ENCODE data around the gene KLK1. TPM values are rescaled to one million over a fixed set of nuclear protein-coding genes. Genes with fewer than 3 reads are reported as not detected.

Gene KLK1
- total and polyA plus RNA-seq, 2 donors (not counting 1 experiment from before 2014, with no cell fraction given), result not detected

GRCh38 chr19:50808856-50809255, 14.7 kb downstream of the KLK1 start:
- no peak overlapping the region for H3K9ac ChIP-seq (ENCODE audit: insufficient read depth, low read length)

GRCh38 chr19:50804420-50805272, 18.9 kb downstream of the KLK1 start:
- peak overlapping the region; percentile 89 for H3K9ac ChIP-seq (ENCODE audit: insufficient read depth, low read length)
- H3K4me3 ChIP-seq (replicated peaks in 1 of 4; ENCODE audit: control extremely low read depth in 1 of 4, insufficient read depth in 1 of 4, low read depth in 3 of 4, low read length in 4 of 4), result peak overlapping the region; percentile 81 to 98 (median 88)
- peaks cover 38% of the 10 kb centered on the region for H3K79me2 ChIP-seq (ENCODE audit: control insufficient read depth, insufficient read depth, low read length)
- DNase-seq (ENCODE audit: low read depth in 2 of 2), result peak; percentile 98 to 99
- H3K4me1 ChIP-seq (ENCODE audit: control insufficient read depth, extremely low read depth, insufficient read depth, low read length), result peaks cover 5% of the 10 kb centered on the region
- peak overlapping the region; percentile 80 for H2AFZ ChIP-seq (ENCODE audit: low read length)
- H3K27ac ChIP-seq (ENCODE audit: insufficient read depth, low read length), result peak overlapping the region; percentile 94
- peaks cover 8% of the 10 kb centered on the region for H3K36me3 ChIP-seq (ENCODE audit: control insufficient read depth, insufficient read depth, low read length)
- TF ChIP-seq EZH2 (IDR thresholded peaks at IDR 0.05; ENCODE audit: low read length, missing control alignments) (no peak), CTCF (conservative IDR thresholded peaks at IDR 0.05 in 1 of 2, IDR thresholded peaks at IDR 0.05 in 1 of 2; ENCODE audit: low read depth in 1 of 2, low read length in 2 of 2) (no peak)
- no peaks in the 10 kb centered on the region for H4K20me1 ChIP-seq (ENCODE audit: control insufficient read depth, extremely low read depth, insufficient read depth, low read length)
- H3K27me3 ChIP-seq (ENCODE audit: control insufficient read depth, insufficient read depth, low read length), result no peaks in the 10 kb centered on the region
- H3K4me2 ChIP-seq (ENCODE audit: extremely low read depth, insufficient read depth, low read length), result peak overlapping the region; percentile 78
- no peaks in the 10 kb centered on the region for H3K9me3 ChIP-seq (ENCODE audit: control insufficient read depth, insufficient read depth, low read depth, low read length)

More at GRCh38 chr19:50808856-50809255, 14.7 kb downstream of the KLK1 start:
- Histone ChIP-seq H3K4me1 (ENCODE audit: control insufficient read depth, extremely low read depth, insufficient read depth, low read length) (no peaks in the 10 kb centered on the region), H2AFZ (ENCODE audit: low read length) (no peak overlapping the region), H3K4me3 (replicated peaks in 1 of 4; ENCODE audit: control extremely low read depth in 1 of 4, insufficient read depth in 1 of 4, low read depth in 3 of 4, low read length in 4 of 4) (no peak overlapping the region), H3K9me3 (ENCODE audit: control insufficient read depth, insufficient read depth, low read depth, low read length) (no peaks in the 10 kb centered on the region), H3K27ac (ENCODE audit: insufficient read depth, low read length) (no peak overlapping the region), H4K20me1 (ENCODE audit: control insufficient read depth, extremely low read depth, insufficient read depth, low read length) (no peaks in the 10 kb centered on the region), H3K36me3 (ENCODE audit: control insufficient read depth, insufficient read depth, low read length) (no peaks in the 10 kb centered on the region), H3K27me3 (ENCODE audit: control insufficient read depth, insufficient read depth, low read length) (no peaks in the 10 kb centered on the region), H3K4me2 (ENCODE audit: extremely low read depth, insufficient read depth, low read length) (no peak overlapping the region), H3K79me2 (ENCODE audit: control insufficient read depth, insufficient read depth, low read length) (peaks cover 4% of the 10 kb centered on the region)
- no peak for DNase-seq (ENCODE audit: low read depth in 2 of 2)
- no peak for TF ChIP-seq EZH2 (IDR thresholded peaks at IDR 0.05; ENCODE audit: low read length, missing control alignments)
- TF ChIP-seq CTCF (conservative IDR thresholded peaks at IDR 0.05 in 1 of 2, IDR thresholded peaks at IDR 0.05 in 1 of 2; ENCODE audit: low read depth in 1 of 2, low read length in 2 of 2), result no peak

- Histone ChIP-seq H3K9ac (ENCODE audit: insufficient read depth, low read length) (peak overlapping the region; percentile 89), H4K20me1 (ENCODE audit: control insufficient read depth, extremely low read depth, insufficient read depth, low read length) (no peaks in the 10 kb centered on the region), H3K27me3 (ENCODE audit: control insufficient read depth, insufficient read depth, low read length) (no peaks in the 10 kb centered on the region), H3K79me2 (ENCODE audit: control insufficient read depth, insufficient read depth, low read length) (peaks cover 38% of the 10 kb centered on the region), H3K4me1 (ENCODE audit: control insufficient read depth, extremely low read depth, insufficient read depth, low read length) (peaks cover 5% of the 10 kb centered on the region), H3K9me3 (ENCODE audit: control insufficient read depth, insufficient read depth, low read depth, low read length) (no peaks in the 10 kb centered on the region), H3K27ac (ENCODE audit: insufficient read depth, low read length) (peak overlapping the region; percentile 94), H3K36me3 (ENCODE audit: control insufficient read depth, insufficient read depth, low read length) (peaks cover 8% of the 10 kb centered on the region), H3K4me2 (ENCODE audit: extremely low read depth, insufficient read depth, low read length) (peak overlapping the region; percentile 93), H2AFZ (ENCODE audit: low read length) (peak overlapping the region; percentile 75), H3K4me3 (replicated peaks in 1 of 4; ENCODE audit: control extremely low read depth in 1 of 4, insufficient read depth in 1 of 4, low read depth in 3 of 4, low read length in 4 of 4) (peak overlapping the region; percentile 81 to 98 (median 88))
- TF ChIP-seq CTCF (conservative IDR thresholded peaks at IDR 0.05 in 1 of 2, IDR thresholded peaks at IDR 0.05 in 1 of 2; ENCODE audit: low read depth in 1 of 2, low read length in 2 of 2) (no peak), EZH2 (IDR thresholded peaks at IDR 0.05; ENCODE audit: low read length, missing control alignments) (no peak)
- no peak for DNase-seq (ENCODE audit: low read depth in 2 of 2)
Observed at GRCh38 chr19:50803633-50804419, 19.8 kb downstream of the KLK1 start.
